NCI-H146 (cell line): Measurements from ENCODE around the gene ZBTB11.
"Not testable (repeated sequence)": the region's sequence is repeated elsewhere in the genome, so short reads cannot be mapped to it uniquely, and the experiment has no call there.

Source experiments
- DNase-seq: peaks from one replicate; lab custom pipeline; 2025; lab: John Stamatoyannopoulos, UW

The ZBTB11 gene, protein sequence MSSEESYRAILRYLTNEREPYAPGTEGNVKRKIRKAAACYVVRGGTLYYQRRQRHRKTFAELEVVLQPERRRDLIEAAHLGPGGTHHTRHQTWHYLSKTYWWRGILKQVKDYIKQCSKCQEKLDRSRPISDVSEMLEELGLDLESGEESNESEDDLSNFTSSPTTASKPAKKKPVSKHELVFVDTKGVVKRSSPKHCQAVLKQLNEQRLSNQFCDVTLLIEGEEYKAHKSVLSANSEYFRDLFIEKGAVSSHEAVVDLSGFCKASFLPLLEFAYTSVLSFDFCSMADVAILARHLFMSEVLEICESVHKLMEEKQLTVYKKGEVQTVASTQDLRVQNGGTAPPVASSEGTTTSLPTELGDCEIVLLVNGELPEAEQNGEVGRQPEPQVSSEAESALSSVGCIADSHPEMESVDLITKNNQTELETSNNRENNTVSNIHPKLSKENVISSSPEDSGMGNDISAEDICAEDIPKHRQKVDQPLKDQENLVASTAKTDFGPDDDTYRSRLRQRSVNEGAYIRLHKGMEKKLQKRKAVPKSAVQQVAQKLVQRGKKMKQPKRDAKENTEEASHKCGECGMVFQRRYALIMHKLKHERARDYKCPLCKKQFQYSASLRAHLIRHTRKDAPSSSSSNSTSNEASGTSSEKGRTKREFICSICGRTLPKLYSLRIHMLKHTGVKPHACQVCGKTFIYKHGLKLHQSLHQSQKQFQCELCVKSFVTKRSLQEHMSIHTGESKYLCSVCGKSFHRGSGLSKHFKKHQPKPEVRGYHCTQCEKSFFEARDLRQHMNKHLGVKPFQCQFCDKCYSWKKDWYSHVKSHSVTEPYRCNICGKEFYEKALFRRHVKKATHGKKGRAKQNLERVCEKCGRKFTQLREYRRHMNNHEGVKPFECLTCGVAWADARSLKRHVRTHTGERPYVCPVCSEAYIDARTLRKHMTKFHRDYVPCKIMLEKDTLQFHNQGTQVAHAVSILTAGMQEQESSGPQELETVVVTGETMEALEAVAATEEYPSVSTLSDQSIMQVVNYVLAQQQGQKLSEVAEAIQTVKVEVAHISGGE

DNA sequence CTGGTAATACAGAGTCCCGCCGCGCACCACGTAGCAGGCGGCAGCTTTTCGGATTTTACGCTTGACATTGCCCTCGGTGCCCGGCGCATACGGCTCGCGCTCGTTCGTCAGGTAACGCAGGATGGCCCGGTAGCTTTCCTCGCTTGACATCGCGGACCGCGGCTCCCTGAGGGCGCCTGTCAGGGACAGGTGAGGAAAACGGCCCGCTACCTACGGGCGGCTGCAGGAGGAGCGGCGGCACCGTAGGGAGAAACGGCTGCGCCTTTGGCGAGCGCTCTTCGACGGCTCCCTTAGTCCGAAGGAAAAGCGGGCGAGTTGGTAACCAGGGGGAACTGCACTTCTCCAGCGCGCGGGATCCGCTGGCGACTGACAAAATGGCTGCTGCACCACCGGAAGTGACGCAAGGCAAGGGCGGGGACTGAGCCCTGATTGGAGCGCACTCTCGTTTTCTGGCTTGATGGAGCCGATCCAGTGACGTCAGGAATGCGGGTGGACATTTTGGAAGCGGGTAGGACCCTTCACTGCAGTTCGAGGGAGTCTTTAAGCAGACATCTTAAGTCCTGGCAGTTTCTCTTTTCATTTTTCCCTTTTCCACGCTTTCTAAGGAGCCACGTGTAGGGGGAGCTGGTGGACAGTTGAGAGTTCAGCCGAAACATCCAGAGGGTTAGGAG, at the start of gene ZBTB11:
TSS of gene ZBTB11 (minus strand) at position 368 of the 671 bp plus-strand sequence. CDS start at position 150, 218 bp downstream.
- DNase-seq: no peak

DNA sequence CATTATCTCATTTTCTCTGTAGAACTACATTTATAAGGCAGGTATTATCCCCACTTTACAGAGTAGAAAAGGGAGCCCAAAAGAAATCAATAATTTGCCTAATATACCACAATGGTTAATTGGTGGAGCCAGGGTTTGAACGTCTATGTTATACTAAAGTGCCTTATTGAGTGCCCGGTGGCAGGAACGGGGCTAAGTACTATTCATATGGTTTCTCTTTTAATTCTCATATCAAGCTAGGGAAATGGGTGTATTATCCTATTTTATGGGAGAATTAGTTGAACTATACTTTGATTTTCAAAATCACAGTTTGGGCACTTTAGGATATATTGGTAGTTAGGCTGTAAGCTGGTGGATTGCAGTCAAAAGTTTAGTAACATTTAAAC, 49.0 kb upstream of the ZBTB11 start:
- DNase-seq: no peak

DNA sequence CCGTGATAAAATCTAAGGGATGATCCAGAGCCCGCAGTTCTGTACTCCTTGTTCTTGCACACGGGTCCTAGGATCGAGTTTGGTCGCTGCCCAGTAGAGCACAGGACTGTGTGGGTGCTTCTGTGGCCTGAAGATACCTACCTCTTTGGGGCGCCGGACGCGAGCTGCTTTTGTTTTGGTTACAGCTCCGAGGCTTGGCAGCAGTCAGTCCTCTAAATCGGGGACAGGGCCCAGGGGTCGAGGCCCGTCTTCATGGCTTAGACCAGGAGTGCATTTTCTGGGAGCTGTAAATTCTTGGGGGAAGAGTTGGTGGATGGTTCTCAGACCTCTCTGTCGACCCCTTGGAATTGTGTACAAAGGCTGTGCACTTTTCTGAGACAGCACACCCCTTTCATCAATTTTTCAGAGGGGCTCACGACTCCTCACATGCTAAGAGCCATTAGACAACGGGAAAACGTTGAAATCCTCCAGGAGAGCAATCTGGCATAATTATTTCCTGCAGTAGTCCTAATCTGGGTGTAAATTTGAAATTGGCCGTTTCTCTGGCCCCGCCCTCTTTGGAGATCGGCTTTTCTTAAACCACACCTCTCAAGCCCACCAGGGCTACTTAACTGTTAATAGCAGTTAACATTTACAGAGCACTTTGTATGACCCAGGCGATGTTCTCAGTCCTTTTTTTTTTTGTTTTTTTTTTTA, 48.4 kb upstream of the ZBTB11 start:
- peak; percentile 55 for DNase-seq

DNA sequence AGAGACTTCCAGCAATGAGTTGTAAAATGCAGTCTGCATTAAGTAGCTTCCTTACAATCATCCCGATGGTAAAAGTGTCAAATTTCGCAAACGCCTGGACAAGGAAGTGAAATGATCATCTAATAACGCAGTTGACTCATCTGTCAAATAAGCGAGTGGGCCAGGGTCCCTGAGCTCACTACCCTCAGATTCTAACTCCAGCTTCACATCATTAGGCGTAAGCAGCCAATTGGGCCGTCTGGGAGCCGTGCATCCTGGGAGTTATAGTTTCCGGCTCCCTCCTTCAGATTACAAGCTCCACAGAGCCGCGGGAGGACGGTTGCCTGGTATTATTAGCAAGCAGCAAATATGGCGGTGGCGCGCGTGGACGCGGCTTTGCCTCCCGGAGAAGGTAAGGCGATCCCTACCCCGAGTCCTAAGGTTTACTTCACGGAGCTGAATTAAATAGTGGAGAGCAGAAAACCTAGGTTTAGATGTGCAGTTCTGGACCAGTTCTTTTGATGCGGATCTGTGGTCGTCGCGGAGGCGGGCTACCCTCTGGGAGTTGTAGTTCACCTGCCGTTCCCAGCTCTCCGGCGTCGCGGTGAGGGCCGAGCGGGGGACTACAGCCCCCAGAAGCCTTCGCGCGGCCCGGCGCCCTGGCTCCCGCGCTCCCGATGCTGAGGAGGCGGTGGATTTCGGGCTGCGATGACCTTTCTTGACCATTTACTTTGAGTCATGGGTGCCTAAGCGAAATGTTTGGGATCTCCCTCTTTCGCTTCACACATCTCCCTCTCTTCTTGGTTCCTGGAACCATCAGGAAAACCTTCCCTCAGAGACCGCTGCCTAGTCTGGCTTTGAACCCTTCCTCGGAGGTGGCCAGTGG, 47.6 kb upstream of the ZBTB11 start, which contains the start of gene CEP97:
TSS of gene CEP97 (plus strand) at position 286 of the 865 bp plus-strand sequence. CDS start at position 349, 63 bp downstream.
- DNase-seq: peak; percentile 95

DNA sequence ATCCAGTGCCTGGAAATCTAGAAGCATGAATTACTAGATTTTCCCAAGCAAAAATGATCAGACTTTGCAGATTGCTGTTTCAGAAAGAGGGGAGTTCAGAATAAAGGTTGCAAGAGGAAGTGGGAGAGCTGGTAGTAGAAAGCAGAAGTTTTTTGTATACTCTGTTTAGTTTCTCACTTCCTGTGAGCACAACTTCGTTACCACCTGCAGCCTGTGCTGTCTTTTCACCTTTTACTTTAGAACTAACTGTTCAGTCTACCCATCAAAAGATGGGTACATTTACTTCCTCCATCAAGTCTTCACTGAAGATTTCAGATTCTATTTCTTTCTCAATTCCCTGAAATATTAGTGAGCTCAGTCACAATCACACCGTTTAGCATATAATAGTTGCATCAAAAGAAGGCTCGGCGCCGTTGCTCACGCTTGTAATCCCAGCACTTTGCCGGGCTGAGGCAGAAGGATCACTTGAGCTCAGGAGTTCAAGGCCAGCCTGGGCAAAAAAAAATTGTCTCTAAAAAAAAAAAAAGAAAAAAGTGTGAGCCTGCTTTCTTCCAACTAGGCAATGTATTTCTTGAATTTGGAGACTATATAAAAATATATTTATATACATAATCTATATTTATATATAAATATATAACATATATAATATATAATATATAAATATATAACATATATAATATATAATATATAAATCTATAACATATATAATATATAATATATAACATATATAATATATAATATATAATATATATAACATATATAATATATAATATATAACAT, 45.7 kb upstream of the ZBTB11 start:
- DNase-seq: no peak

DNA sequence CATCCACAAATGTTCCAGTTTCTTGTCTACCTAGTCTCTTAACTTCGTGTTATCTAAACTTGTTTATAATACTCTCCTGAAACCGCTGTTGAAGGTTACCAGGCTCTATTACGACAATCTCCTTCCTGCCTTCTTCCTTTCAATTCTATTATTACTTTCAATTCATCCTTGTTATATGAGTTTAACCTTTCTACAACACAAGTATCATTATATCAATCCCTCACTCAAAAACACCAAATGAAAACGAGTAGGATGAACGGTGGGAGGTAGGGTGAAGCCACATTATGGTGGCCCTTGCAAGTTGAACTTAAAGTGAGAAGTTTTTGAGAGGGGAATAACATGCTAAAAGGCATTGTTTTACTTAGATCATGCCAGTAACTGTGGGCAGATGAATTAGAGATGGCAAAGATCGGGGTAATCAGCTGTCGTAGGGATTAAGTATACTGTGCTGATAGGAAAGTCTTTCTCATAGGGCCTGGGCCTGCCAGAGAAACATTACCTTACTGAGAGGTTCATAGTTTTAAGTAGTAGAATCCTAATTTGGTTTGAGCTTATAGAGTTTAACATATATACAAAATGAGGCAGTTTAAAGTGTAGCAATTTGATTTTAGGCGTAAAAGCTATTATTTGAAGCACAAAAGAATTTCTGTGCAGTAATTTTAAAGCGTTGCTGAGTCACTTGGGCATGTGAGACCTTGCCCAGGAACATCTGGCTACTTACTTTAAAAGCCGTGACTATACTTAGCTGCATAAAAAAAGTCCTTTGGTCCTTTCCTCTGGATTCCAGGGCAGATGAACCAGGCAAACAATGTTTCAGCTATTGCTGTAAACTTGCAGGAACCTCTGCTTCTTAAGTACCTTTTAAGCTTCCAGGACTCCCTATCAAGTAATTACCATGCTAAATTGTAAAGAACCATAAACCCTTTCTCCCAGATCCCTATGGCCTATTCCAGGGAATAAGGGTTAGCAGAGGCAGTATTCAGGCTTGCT, 44.2 kb upstream of the ZBTB11 start:
- DNase-seq: no peak

DNA sequence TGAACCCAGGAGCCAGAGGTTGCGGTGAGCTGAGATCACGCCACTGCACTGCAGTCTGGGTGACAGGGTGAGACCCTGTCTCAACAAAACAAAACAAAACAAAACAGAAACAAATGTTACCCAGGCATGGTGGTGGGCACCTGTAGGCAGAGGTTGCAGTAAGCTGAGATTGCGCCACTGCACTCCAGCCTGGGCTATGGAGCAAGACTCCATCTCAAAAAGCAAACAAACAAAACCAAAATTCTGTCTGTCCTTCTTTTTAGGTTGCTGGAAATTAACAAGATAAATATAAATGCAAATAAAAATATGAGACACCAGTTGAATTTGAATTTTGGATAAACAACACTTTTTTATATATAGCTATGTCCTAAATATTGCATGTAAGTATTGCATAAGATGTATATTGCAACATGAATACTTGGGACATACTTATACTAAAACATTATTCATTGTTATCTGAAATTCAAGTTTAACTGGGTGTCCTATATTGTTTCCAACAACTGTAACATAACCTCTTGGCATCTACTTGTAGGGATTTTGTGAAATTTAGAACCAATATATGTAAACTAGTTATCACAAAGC, 42.8 kb upstream of the ZBTB11 start:
- no peak for DNase-seq

DNA sequence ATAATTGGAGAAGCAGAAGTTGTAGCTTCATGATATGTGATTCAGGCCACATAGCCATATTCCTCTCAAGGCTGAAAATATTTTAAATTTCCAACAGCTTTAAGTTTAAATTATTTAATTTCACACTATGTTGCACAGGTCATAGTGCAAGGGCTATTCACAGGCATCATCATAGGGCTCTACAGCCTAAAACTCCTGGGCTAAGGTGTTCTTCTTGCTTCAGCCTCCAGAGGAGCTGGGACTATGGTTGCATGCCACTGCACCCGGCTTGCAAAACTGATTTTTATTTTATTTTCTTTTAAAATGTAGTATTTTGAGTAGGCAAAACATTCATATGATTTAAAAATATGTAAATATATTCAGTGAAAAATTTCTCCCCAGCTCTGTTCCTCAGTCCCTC, 41.5 kb upstream of the ZBTB11 start:
- no peak for DNase-seq

DNA sequence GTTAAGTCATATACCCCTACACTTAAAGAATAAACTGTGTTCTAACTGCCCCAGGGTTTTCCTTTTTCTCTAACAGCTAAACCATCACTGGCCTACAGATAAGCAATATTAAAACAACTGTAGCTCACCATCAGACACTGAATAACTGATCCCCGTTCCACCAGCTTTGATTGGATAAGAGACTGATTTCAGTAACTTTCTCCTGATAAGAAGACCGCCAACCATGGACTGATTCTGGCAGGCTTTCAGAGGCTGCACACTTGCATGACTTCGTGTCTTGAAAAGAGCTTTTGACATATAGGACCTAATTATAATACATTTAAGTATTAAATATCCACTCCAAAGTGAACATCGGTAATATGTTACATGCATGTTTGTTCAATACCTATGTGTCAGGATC, 32.2 kb upstream of the ZBTB11 start:
- no peak for DNase-seq

DNA sequence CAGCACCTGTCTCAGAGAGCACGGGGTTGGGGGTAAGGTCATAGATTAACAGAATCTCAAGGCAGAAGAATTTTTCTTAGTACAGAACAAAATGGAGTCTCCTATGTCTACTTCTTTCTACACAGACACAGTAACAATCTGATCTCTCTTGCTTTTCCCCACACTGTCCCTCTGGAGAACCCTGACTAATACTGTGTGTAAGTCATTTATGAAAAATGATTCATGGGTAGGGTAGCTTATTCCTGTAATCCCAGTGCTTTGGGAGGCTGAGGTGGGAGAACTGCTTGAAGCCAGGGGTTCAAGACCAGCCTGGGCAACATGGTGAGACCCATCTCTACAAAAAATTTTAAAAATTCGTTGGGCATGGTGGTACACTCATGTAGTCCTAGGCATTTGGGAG, 27.7 kb upstream of the ZBTB11 start:
- DNase-seq: not testable (repeated sequence)

DNA sequence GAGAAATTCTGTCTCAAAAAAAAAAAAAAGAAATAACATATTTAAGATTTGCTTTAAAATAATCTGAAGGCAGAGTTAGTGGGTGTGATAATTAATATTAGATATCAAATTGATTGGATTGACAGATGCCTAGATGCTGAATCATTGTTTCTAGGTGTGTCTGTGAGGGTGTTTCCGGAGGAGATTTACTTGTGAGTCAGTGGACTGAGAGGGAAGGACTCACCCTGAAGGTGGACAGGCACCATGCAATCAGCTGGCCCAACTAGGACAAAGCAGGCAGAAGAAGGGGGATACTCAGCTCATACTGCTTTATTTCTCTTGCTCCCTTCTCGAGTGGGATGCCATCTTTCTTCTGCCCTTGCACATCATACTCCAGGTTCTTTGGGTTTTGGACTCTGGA, 26.2 kb upstream of the ZBTB11 start:
- DNase-seq: no peak

DNA sequence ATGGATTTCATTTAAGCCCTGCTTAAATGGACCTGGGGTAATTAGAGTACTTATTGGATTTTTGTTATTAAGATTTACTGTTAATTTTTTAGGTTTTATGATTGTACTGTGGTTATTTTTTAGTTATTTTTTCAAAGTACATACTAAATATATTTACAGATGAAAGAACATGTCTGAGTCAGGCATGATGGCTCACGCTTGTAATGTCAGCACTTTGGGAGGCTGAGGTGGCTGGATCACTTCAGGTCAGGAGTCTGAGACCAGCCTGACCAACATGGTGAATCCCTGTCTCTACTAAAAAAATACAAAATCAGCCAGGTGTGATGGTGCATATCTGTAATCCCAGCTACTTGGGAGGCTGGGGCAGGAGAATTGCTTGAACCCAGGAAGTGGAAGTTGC, 25.8 kb upstream of the ZBTB11 start:
- DNase-seq: no peak

DNA sequence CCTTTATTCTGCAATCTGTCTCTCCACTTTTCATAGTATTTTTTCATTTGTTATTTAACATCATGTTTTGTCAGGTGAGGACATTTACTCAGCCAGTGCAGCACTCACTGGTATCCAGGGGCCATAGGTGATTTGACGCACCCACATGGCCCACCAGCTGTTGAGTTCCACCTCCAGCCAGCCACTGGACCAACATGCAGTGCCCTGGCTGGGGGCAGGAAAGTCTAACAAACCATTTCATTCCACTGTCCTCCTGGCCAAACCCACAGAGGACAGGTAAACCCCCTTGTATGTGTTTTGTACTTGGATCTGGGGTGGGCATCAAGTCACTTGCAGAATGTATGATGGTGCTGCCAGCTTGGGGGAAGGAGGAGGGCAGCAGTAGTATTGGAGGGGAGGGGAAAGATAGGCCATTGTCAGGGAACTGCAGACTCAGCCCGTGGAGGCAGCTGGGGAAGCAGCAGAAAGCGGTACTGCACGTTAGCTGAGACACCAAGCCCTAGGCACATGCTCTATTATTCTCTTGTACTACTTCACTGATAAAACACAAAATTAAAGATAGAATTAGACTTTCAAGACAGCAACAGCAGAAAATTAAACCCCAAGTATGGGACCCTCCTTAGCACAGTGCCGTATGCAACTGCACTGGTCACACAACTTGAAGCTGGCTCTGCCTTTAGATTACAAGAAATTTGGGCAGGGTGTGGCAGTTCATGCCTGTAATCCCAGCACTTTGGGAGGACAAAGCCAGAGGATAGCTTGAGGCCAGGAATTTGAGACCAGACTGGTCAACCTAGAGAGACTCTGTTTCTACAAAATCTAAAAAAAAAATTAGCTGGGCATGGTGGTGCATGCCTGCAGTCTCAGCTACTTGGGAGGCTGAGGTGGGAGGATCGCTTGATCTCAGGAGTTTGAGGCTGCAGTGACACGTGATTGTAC, 25.0 kb upstream of the ZBTB11 start:
- no peak for DNase-seq

DNA sequence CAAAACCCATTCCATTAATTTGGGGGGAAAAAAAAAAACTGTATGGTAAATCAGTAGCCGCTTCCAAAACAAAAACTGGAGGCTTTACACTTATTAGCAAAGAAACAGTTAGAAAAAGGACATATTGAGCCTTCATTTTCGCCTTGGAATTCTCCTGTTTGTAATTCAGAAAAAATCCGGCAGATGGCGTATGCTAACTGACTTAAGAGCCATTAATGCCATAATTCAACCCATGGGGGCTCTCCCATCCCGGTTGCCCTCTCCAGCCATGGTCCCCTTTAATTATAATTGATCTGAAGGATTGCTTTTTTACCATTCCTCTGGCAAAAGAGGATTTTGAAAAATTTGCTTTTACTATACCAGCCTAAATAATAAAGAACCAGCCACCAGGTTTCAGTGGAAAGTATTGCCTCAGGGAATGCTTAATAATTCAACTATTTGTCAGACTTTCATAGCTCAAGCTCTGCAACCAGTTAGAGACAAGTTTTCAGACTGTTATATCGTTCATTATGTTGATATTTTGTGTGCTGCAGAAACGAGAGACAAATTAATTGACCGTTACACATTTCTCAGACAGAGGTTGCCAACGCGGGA, 18.9 kb upstream of the ZBTB11 start:
- DNase-seq: no peak

DNA sequence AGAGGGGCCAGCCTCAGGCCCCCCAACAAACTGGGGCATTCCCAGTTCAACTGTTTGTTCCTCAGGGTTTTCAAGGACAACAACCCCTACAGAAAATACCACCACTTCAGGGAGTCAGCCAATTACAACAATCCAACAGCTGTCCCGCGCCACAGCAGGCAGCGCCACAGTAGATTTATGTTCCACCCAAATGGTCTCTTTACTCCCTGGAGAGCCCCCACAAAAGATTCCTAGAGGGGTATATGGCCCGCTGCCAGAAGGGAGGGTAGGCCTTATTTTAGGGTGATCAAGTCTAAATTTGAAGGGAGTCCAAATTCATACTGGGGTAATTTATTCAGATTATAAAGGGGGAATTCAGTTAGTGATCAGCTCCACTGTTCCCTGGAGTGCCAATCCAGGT, 17.9 kb upstream of the ZBTB11 start:
- DNase-seq: not testable (repeated sequence)

DNA sequence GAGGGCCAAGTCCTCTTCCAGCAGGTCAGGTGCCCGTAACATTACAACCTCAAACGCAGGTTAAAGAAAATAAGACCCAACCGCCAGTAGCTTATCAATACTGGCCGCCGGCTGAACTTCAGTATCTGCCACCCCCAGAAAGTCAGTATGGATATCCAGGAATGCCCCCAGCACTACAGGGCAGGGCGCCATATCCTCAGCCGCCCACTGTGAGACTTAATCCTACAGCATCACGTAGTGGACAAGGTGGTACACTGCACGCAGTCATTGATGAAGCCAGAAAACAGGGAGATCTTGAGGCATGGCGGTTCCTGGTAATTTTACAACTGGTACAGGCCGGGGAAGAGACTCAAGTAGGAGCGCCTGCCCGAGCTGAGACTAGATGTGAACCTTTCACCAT, 16.6 kb upstream of the ZBTB11 start:
- DNase-seq: not testable (repeated sequence)
